ENCODE measurements around the gene EPHA1.

EPHA1 gene

DNA sequence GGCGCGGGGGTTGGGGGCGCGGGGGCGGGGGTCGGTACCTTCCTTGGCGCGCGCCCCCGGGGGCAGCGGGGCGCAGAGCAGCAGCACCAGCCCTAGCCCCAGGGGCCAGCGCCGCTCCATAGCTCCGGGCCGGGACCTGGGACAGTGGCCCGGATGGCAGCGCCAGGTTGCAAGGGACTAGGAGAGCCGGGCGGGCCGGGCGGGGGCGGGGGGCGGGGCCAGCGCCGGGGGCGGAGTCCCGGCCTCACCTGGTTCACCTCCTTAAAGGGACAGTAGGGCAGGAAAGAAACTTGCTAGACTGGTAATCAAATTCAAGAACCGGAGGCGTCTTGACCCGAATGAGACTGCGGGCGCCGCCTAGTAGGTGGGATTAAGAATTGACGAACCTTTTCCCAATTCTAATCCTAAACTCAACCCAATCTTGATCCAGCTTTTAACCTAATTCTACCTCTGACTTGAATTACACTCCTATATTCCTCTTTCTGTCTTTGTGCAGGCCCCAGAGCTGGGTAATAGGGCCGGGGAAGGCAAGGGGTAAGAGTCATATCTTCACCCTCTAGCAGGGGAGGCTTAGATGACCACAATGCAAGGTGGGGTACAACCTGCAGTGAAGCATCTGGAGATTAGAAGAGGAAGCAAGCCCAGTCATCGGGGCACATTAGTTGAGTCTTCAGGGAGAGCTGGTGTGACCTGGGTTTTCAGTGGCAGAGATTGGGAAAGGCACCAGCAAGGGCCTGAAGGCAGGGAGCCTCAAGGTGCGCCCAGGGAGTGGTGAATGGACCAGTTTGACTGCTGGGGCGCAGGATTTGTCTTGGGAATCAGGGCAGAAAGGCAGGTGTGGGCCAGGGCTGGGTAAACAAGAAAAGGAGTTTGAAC is at the start of gene EPHA1:
TSS of gene EPHA1 (minus strand) at position 171 of the 876 bp plus-strand sequence. CDS start at position 120, 51 bp downstream.
- in situ Hi-C loops (cut with MboI; ENCODE audit: low pct_unique_long_range_greater_than_20kb, low sequenced_read_pairs) = no loop called here
- DNase-seq = no peak

DNA sequence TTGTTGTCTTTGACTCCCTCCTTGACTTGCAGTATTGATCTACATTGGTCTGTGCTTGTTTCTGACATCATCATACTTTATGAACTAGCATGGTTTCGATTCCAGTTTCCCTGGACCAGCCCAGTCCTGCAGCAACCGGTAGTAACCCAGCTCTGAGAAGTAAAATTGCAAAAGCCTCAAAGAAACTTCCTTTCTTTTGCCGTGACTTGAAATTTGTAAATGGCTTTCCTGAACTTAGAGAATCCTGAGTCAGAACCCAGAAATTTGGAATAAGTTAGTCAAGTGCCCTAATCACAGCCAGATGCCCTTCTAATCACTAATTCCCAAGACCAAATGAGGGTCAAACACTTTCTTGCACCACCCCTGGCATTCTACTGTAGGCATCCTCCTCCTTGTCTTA is 49.6 kb upstream of the EPHA1 start:
- DNase-seq = no peak
- in situ Hi-C loops (cut with MboI; ENCODE audit: low pct_unique_long_range_greater_than_20kb, low sequenced_read_pairs) = no loop called here

DNA sequence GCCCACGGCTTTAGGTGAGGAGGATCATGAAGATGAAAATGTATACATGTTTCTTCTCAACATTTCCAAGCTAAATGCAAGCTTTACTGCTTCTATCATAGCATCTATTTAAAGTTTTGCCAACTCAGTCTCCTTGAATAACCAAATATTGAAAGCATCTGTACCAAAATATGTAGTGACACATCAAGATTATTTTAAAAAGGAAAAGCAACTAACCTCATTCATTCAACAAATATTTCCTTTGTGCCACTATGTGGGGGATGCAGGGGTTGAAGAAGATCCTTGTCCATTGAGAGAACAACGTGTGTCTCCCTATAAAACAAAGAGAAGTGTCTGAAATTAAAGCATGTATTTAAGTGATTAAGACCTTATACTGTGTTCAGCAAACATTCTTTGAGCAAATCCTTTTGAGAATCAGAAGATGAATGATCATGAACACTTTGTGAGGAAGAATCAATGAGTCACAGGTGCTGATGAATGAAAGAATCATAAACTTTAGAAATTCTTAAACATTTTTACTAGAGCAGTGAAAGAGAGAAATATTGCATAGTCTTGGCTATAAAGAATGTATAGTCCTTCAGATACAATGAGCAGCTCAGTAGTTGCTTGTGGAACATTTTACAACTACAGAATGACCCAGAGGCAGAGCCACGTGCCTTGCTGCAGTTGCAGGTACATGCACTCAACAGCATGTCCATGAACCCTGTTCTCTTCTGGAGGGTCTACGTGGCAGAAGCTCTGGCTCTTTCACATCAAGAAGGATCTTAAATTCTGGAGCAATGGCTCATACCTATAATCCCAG is 48.5 kb upstream of the EPHA1 start:
- no peak for DNase-seq
- in situ Hi-C loops (cut with MboI; ENCODE audit: low pct_unique_long_range_greater_than_20kb, low sequenced_read_pairs) = no loop called here

DNA sequence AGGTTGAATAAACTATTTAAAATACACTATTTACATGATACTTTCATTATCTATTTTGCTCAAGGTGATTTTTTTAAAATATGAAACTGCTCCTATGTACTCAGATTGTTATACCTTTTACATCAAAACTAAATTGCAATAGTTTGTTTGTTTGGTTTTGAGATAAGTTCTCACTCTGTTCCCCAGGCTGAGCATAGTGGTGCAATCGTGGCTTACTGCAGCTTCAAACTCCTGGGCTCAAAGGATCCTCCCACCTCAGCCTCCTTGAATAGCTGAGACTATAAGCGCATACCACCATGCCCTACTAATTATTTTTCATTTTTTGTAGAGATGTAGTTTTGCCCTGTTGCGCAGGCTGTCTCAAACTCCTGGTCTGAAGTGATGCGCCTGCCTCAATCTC is 47.3 kb upstream of the EPHA1 start:
- in situ Hi-C loops (cut with MboI; ENCODE audit: low pct_unique_long_range_greater_than_20kb, low sequenced_read_pairs) = no loop called here
- no peak for DNase-seq

DNA sequence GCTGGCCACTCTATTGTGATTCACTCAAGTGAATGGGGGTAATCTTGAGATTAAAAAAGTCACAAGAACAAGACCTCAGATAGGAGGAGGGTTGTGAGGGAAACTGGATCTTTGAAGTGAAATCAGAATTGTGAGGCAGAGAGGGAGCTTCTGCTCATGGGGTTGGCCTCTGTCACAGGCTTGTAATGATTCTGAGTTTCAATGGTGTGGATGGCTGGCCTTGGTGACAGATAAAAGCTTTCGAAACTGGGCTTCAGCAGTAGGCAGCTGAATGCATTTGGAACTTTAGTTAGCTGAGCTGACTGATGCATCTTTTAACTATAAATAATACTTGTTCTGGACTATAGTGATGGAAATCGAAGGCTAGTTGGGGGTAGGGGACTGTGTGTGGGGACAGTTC is 46.8 kb upstream of the EPHA1 start:
- in situ Hi-C loops (cut with MboI; ENCODE audit: low pct_unique_long_range_greater_than_20kb, low sequenced_read_pairs) = no loop called here
- DNase-seq = no peak

DNA sequence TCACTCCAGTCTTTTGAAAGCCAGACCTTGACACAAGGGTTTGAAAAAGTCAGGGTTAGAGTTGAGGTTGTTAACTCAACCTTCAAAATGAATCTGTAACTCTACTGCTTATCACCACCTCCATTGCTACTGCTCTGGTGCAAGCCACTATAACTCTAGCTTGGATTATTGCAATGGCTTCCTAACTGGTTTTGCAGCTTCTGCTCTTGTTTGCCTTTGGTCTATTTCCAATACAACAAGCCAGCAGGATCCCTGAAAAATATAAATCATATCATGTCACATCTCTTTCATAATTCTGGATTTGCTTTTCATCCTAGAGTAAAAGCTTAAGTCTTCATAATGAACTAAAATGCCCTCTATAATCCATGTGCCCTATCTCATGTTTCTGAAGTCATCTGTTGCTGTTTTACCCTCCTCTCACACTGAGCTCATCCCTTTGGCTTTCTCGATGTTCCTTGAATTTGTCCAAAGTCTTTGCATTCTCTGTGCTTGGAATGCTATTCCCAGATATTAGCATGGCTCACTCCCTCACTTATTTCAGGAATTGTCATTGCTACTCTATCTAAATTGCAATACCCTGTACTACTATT is 45.5 kb upstream of the EPHA1 start:
- in situ Hi-C loops (cut with MboI; ENCODE audit: low pct_unique_long_range_greater_than_20kb, low sequenced_read_pairs) = no loop called here
- no peak for DNase-seq

DNA sequence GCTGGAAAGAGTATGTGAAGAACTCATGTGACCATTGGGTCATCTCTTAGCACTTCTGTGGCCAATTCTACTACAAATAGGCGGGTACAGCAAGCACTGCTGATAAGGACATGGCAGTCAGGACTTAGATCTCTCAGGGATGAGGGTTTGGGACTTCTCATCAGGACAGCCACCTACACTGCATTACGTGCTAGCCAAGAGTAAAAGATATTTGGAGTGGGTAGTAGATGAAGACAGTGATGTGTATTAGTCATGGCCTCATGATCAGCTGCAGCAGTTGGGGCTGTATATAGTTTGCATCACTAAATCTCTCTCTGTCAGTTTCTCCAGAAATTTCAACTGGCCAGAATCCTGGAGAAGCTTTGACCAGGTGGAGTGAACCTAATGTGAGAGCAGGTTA is 43.8 kb upstream of the EPHA1 start:
- no peak for DNase-seq
- in situ Hi-C loops (cut with MboI; ENCODE audit: low pct_unique_long_range_greater_than_20kb, low sequenced_read_pairs) = no loop called here

DNA sequence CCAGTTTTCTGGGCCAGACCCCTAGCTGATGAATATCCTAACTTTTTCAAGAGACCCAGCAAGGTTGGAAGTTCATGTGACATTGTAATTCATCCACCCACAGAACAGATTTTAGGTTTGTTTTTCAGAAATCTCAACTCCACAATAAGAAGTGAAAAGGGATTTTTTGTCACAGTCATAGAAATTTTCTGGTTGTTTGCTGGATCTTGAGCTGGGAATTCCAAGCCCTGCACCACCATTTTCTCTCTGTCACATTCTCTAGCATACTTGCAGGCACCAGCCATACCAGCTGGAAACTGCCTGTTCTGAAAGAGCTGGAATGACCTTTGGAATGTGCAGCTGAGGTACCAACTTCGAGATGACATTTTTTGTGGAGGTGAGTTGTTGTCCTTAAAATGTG is 43.1 kb upstream of the EPHA1 start:
- in situ Hi-C loops (cut with MboI; ENCODE audit: low pct_unique_long_range_greater_than_20kb, low sequenced_read_pairs) = no loop called here
- DNase-seq = no peak

DNA sequence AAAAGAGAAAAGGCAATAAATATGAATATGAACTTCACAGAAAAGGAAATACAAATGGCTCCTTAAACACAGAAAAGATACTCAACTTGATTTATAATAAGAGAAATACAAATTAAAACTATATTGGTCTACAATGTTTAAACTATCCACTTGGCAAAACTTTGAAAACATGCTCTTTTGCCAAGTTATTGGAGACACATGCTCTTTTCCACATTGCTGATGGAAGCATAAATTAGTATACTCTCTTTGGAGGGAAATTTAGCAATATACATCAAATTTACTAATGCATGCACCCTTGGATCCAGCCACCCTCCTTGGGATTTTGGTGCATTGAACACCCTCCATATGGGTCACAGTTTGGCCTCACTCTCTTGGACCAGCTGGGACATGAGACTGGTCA is 42.5 kb upstream of the EPHA1 start:
- DNase-seq = no peak
- in situ Hi-C loops (cut with MboI; ENCODE audit: low pct_unique_long_range_greater_than_20kb, low sequenced_read_pairs) = no loop called here

DNA sequence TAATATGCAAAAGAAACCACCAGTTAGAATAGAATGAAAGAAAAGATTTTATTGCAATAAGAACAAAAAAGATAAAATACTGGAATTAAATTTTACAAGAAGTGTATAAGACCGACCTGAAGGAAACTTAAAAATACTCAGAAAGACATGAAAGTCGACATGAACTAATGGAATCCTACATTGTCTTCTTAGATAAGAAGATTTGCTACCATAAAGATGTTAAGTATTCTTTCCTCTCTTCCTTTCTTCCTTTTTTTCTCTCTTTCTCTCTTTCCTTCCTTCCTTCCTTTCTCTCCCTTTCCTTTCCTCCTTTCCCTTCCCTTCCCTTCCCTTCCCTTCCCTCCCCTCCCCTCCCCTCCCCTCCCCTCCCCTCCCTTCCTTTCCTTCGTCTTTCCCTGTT is 41.1 kb upstream of the EPHA1 start:
- no peak for DNase-seq
- in situ Hi-C loops (cut with MboI; ENCODE audit: low pct_unique_long_range_greater_than_20kb, low sequenced_read_pairs) = no loop called here

DNA sequence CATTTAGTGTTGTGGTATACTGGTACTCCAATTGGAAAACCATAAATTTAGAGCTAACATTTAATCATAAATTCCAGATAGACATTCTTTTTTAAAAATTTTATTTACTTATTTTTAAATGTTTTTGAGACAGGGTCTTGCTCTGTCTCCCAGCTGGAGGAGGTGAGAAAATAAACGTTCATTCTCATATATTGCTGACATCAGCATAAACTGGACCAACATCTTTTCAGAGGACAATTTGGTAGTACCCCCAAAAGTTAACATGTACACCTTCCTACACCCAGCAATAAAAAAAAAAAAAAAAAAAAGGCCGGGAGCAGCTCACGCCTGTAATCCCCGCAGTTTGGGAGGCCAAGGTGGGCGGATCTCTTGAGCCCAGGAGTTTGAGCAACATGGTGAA is 39.8 kb upstream of the EPHA1 start:
- DNase-seq = no peak
- in situ Hi-C loops (cut with MboI; ENCODE audit: low pct_unique_long_range_greater_than_20kb, low sequenced_read_pairs) = no loop called here

DNA sequence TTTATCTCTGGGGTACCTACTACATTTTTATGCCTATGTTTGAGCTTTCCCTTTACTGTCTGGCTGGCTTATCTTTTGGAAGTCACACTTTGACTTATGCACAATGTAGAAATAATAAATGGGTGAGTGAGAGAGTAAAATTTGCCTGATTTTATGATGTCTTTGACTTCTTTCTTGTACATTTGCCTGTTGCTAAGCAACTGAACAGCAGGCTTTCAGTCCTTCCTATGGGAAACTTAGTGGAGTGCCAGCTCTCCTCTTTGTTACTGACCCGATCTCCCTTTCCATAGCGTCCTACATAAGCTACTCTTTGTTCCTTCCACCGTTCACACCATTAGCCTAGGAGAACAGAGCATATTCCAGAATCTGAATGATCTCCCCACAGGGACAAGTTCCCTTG is 38.8 kb upstream of the EPHA1 start:
- DNase-seq = no peak
- in situ Hi-C loops (cut with MboI; ENCODE audit: low pct_unique_long_range_greater_than_20kb, low sequenced_read_pairs) = no loop called here

DNA sequence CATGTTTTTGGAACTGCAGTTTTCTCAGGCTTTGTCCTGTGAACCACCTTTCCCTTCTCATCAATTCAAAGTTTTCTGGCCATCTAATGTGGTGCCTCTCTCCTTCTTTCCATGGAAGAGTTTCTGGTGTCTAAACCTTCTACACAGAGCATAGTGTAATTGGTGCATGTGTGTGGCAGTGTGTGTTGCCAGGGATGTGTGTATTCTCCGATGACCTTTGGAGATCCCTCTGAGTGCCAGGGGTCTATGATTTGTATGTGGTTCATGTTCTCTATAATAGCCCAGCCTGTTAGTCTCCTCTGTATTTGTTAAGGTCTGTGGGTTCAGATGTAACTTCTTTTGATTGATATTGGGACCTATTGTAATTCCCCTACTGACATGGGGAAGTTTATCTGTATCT is 36.1 kb upstream of the EPHA1 start:
- no peak for DNase-seq
- in situ Hi-C loops (cut with MboI; ENCODE audit: low pct_unique_long_range_greater_than_20kb, low sequenced_read_pairs) = no loop called here

DNA sequence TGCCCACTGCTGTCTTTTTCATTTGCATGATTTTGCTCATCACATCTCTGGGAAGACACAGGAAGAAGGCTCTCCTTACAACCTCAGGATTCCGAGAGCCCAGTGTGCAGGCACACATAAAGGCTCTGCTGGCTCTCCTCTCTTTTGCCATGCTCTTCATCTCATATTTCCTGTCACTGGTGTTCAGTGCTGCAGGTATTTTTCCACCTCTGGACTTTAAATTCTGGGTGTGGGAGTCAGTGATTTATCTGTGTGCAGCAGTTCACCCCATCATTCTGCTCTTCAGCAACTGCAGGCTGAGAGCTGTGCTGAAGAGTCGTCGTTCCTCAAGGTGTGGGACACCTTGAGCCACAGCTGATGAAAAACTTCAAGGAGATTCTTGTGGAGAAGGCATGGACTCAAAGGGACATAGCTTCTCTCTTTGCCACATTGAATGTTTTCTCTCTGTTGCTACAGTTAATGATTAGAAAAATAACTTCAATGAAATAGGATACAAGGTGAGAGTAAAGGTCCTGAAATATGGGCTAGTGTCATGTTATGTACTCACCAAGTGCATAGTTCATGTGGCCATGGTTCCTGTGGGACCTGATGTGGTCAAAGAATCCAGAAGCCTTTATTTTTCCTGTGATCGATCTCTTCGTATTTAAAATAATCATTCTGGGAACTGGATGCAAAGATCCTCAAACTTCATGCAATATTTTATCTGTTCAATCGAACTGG is 35.6 kb upstream of the EPHA1 start:
- in situ Hi-C loops (cut with MboI; ENCODE audit: low pct_unique_long_range_greater_than_20kb, low sequenced_read_pairs) = no loop called here
- no peak for DNase-seq

DNA sequence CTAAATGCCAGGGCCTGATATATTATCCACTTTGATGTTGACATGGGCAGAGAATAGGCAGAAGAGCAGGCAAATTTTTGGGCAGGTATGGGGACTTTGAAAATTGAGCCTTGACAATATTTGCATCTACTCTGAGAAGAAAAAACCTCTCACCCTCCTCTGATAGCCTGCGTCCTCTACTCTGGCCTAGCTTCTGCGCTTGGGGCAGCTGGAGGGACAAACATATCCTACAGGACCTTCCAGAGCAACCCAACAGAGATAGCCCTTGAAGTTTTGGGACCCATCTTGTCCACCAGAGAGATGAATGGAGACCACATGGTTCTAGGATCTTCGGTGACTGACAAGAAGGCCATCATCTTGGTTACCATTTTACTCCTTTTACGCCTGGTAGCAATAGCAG is 34.5 kb upstream of the EPHA1 start, which contains the start of gene TAS2R60:
TSS of gene TAS2R60 (plus strand) at position 301 of the 400 bp plus-strand sequence. CDS start at position 301, 0 bp downstream.
- in situ Hi-C loops (cut with MboI; ENCODE audit: low pct_unique_long_range_greater_than_20kb, low sequenced_read_pairs) = no loop called here
- DNase-seq = no peak

DNA sequence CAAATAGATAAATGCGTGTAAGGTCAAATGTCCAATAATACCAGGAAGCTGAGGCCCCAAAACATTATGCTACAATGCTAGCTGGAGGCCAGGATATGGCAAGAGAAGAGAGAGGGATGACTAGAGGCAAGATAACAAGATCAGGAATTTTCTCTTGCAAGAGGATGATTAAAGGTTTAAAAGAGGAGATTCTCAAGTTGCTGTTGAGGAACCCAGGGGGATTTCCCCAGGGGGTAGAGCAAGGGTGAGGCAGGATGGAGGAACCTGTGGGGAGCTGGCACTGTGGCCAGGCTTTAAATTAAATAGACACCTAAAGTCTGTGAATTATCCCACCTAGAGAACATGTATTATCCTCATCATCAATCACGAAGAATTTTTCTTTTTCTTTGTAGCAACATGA is 31.2 kb upstream of the EPHA1 start:
- no peak for DNase-seq
- in situ Hi-C loops (cut with MboI; ENCODE audit: low pct_unique_long_range_greater_than_20kb, low sequenced_read_pairs) = no loop called here

DNA sequence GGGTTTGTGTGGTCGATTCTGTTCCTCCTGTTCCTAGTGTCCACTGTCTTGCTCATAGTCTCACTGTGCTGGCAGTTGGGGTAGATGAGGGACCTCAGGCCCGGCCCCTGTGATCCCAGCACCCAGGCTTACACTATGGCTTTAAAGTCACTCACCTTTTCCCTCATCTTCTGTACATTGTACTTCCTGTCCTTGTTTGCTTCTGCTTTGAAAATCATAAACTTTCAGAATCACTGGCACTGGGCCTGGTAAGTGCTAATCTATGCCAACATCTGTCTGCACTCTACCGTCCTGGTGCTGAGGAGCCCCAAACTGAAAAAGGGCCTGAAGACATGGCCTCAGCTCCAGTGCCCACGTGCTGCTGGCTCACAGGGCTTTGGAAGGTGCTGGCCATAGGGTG is 28.9 kb upstream of the EPHA1 start:
- no peak for DNase-seq
- in situ Hi-C loops (cut with MboI; ENCODE audit: low pct_unique_long_range_greater_than_20kb, low sequenced_read_pairs) = no loop called here

DNA sequence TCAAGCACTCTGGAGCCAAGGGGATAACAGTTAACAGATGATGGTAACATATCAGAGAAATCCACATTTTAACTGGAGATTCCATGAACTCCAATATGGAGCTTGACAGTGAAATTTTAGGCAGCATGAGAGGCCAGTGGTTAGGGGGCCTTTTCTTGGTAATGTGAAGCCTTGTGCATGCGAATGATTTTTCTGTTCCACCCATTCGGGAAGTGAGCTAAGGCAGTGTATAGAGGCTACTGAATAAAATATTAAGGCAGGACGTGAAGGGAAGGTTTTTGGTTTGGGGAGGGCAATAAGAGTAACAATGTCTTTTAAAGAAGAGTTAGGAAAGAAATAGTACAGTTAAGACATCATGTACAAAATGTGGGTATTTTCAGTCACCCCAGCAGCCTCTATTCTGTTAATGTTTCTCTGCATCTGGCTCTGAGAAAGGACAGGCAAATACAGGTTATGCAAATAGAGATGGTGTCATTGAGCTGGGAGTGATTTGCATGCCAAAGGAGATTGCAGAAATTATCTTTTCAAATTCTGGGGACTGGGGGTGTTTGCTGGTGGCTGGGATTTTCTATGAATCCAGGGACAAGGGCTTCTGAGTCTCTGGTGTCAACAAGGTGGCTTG is 27.8 kb upstream of the EPHA1 start:
- in situ Hi-C loops (cut with MboI; ENCODE audit: low pct_unique_long_range_greater_than_20kb, low sequenced_read_pairs) = no loop called here
- DNase-seq = no peak

DNA sequence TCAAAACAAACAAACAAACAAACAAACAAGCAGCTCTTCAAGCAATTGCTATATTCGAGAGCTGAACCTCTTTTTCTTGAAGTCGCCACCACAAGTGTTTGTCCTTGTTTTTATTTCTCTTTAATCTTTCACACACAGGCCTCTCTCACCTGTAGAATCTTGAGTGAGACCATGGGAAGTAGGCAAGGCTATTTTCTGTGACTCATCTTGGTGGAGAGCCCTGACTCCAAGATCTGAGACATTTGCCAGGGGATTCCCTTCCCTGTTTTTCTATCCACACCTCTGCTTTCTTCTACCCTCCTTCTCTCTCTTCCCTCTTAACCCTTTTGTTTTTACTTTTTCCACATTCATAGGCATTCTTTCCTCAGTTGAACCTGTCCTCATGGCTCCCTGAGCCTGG is 26.6 kb upstream of the EPHA1 start:
- in situ Hi-C loops (cut with MboI; ENCODE audit: low pct_unique_long_range_greater_than_20kb, low sequenced_read_pairs) = no loop called here

More for the DNA sequence above, 26.6 kb upstream of the EPHA1 start:
- no peak for DNase-seq

Data from KBM-7 (cell line).